Suppressor macrophage treated with lipopolysaccharide for 4 hours (primary cell): ENCODE data around the gene HAND1.

Source experiments
- DNase-seq: peaks from one replicate; pipeline ENCODE4 v3.0.0-alpha.2; 2020

HAND1 gene

GRCh38 chr5:154449786-154450185, 28.2 kb downstream of the HAND1 start:
- no peak for DNase-seq

- no peak for DNase-seq
Observed at GRCh38 chr5:154447089-154447725, 30.8 kb downstream of the HAND1 start.

- DNase-seq = peak; percentile 43
Observed at GRCh38 chr5:154446195-154447088, 31.6 kb downstream of the HAND1 start.

GRCh38 chr5:154445422-154446194, 32.4 kb downstream of the HAND1 start, which contains the start of gene SAP30L:
Gene SAP30L (plus strand): TSS chr5:154445997. CDS start chr5:154446605, 608 bp downstream.
- DNase-seq = peak; percentile 98

GRCh38 chr5:154444556-154445421, 33.2 kb downstream of the HAND1 start:
- DNase-seq = no peak

GRCh38 chr5:154442801-154443200, 35.2 kb downstream of the HAND1 start:
- DNase-seq = no peak

- no peak for DNase-seq
Observed at GRCh38 chr5:154440540-154440939, 37.5 kb downstream of the HAND1 start.

GRCh38 chr5:154437281-154437965, 40.6 kb downstream of the HAND1 start:
- no peak for DNase-seq

GRCh38 chr5:154435226-154435625, 42.8 kb downstream of the HAND1 start:
- no peak for DNase-seq

- no peak for DNase-seq
Observed at GRCh38 chr5:154430961-154431630, 46.9 kb downstream of the HAND1 start.

GRCh38 chr5:154430466-154430865, 47.6 kb downstream of the HAND1 start:
- DNase-seq = no peak

- DNase-seq = no peak
Observed at GRCh38 chr5:154429341-154429740, 48.7 kb downstream of the HAND1 start.

GRCh38 chr5:154428208-154428607, 49.8 kb downstream of the HAND1 start:
- no peak for DNase-seq
